Fibroblast of lung (primary cell): Measurements from ENCODE around the gene NXPE2. TPM values are rescaled to one million over a fixed set of nuclear protein-coding genes. Genes with fewer than 3 reads are reported as not detected.

Experiments used
- DNase-seq, 2 donors: peaks; one replicate each; pipeline versions ENCODE4 v3.0.0 to v3.0.0-alpha.2; 2010; ENCODE audit warnings: low read depth in 2 of 2
- H2AFZ ChIP-seq: 2 replicates; pipeline ENCODE4 v1.5.1; 2012; ENCODE audit warnings: low read length, control low read depth, inconsistent platforms
- H3K27ac ChIP-seq: 2 replicates; pipeline ENCODE4 v1.5.1; 2011; ENCODE audit warnings: low read length, control low read depth; ENCODE audit not compliant: insufficient read depth
- H3K27me3 ChIP-seq: 2 replicates; pipeline ENCODE4 v1.5.1; 2011; ENCODE audit warnings: mild to moderate bottlenecking, low read length; ENCODE audit not compliant: control insufficient read depth, insufficient read depth
- H3K36me3 ChIP-seq: 2 replicates; pipeline ENCODE4 v1.5.1; 2011; ENCODE audit warnings: low read length; ENCODE audit not compliant: control insufficient read depth, insufficient read depth
- H3K4me1 ChIP-seq: 2 replicates; pipeline ENCODE4 v1.5.1; 2011; ENCODE audit warnings: low read length; ENCODE audit not compliant: control insufficient read depth, insufficient read depth; ENCODE audit errors: extremely low read depth
- H3K4me2 ChIP-seq: 2 replicates; pipeline ENCODE4 v1.5.1; 2011; ENCODE audit warnings: low read length, control low read depth; ENCODE audit not compliant: insufficient read depth; ENCODE audit errors: extremely low read depth
- H3K4me3 ChIP-seq, 4 experiments: fragments of 200-600 bp in 1 of 4; sonication (generic) in 1 of 4; replicated peaks in 1 of 4; 2 replicates each; pipeline ENCODE4 v1.5.1; 2011 to 2016; ENCODE audit warnings: low read length in 4 of 4, low read depth in 3 of 4, mild to moderate bottlenecking in 3 of 4, control low read depth in 2 of 4, inconsistent platforms in 1 of 4, mixed read lengths in 1 of 4; ENCODE audit not compliant: insufficient read depth in 1 of 4; ENCODE audit errors: control extremely low read depth in 1 of 4
- H3K79me2 ChIP-seq: 2 replicates; pipeline ENCODE4 v1.5.1; 2012; ENCODE audit warnings: mild to moderate bottlenecking, low read length, inconsistent platforms; ENCODE audit not compliant: control insufficient read depth, insufficient read depth
- H3K9ac ChIP-seq: 2 replicates; pipeline ENCODE4 v1.5.1; 2011; ENCODE audit warnings: mild to moderate bottlenecking, low read length, control low read depth; ENCODE audit not compliant: insufficient read depth
- H3K9me3 ChIP-seq: 2 replicates; pipeline ENCODE4 v1.5.1; 2012; ENCODE audit warnings: low read depth, low read length; ENCODE audit not compliant: control insufficient read depth, insufficient read depth
- H4K20me1 ChIP-seq: 2 replicates; pipeline ENCODE4 v1.5.1; 2011; ENCODE audit warnings: low read length; ENCODE audit not compliant: control insufficient read depth, insufficient read depth; ENCODE audit errors: extremely low read depth
- CTCF ChIP-seq, 2 donors: IDR thresholded peaks in 1 of 2; conservative IDR thresholded peaks in 1 of 2; 1 replicate in 1 of 2; 2 replicates in 1 of 2; pipeline ENCODE4 v1.5.1; 2011 to 2012; ENCODE audit warnings: low read length in 2 of 2, control low read depth in 1 of 2, inconsistent platforms in 1 of 2, low read depth in 1 of 2, mild to moderate bottlenecking in 1 of 2
- EZH2 ChIP-seq: IDR thresholded peaks from 2 replicates; pipeline ENCODE4 v1.5.1; 2012; ENCODE audit warnings: low read length, control low read depth, mild to moderate bottlenecking; ENCODE audit errors: missing control alignments
- polyA plus RNA-seq, 2 donors: library from polyadenylated mRNA; depleted of rRNA in 1 of 2; stranded (reverse) in 1 of 2; unstranded in 1 of 2; fragments of >200 nt; gene quantifications; 2 replicates each; pipeline ENCODE4 v1.2.1, GENCODE V29; 2011 to 2012; ENCODE audit warnings: missing spikeins in 1 of 2
- total RNA-seq: library from RNA; depleted of rRNA; stranded (reverse); fragments of >200 nt; gene quantifications from 2 replicates; pipeline ENCODE4 v1.2.1, GENCODE V29; 2014

Gene NXPE2
- total and polyA plus RNA-seq, 2 donors (not counting 1 experiment from before 2014, with no cell fraction given): not detected

GRCh38 chr11:114679505-114679904 is 1.2 kb downstream of the NXPE2 start:
- Histone ChIP-seq H3K27me3 (no peaks in the 10 kb centered on the region), H3K27ac (no peak overlapping the region), H3K4me3 (no peak overlapping the region), H3K79me2 (no peaks in the 10 kb centered on the region), H2AFZ (no peak overlapping the region), H3K36me3 (no peaks in the 10 kb centered on the region), H4K20me1 (no peaks in the 10 kb centered on the region), H3K9ac (no peak overlapping the region), H3K4me2 (no peak overlapping the region), H3K4me1 (no peaks in the 10 kb centered on the region), H3K9me3 (no peaks in the 10 kb centered on the region)
- DNase-seq: no peak
- TF ChIP-seq CTCF (conservative IDR thresholded peaks at IDR 0.05 in 1 of 2, IDR thresholded peaks at IDR 0.05 in 1 of 2; ENCODE audit: low read depth in 1 of 2, low read length in 2 of 2) (no peak), EZH2 (no peak)

- Histone ChIP-seq H3K27me3 (no peaks in the 10 kb centered on the region), H3K27ac (no peak overlapping the region), H3K36me3 (no peaks in the 10 kb centered on the region), H3K9ac (no peak overlapping the region), H4K20me1 (no peaks in the 10 kb centered on the region), H3K79me2 (no peaks in the 10 kb centered on the region), H3K9me3 (no peaks in the 10 kb centered on the region), H3K4me1 (no peaks in the 10 kb centered on the region), H3K4me3 (no peak overlapping the region), H2AFZ (no peak overlapping the region), H3K4me2 (no peak overlapping the region)
- DNase-seq: no peak
- TF ChIP-seq EZH2 (no peak), CTCF (conservative IDR thresholded peaks at IDR 0.05 in 1 of 2, IDR thresholded peaks at IDR 0.05 in 1 of 2; ENCODE audit: low read depth in 1 of 2, low read length in 2 of 2) (no peak)
Observed at GRCh38 chr11:114683007-114683406, 4.7 kb downstream of the NXPE2 start.

DNA sequence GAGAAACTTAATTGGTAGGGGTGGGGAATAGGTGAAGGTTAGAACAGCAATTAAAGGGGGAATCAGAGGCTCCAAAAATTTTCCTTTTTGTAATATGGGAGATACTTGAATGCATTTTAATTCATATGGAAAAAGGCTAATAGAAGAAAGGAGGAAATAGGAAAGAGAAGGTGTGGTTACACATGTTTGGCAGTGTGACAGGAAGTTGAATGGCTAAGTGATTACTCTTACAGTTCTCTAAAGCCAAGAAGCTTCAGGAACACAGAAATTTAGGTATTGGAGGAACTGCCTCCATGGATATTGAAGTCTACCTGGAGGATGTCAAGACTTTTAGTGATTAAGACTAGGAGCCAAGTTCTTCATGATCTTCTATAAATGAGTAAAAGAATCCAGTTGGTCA is 6.3 kb downstream of the NXPE2 start:
- Histone ChIP-seq H3K27me3 (no peaks in the 10 kb centered on the region), H3K9ac (no peak overlapping the region), H3K4me2 (no peak overlapping the region), H4K20me1 (no peaks in the 10 kb centered on the region), H2AFZ (no peak overlapping the region), H3K4me1 (no peaks in the 10 kb centered on the region), H3K9me3 (no peaks in the 10 kb centered on the region), H3K36me3 (no peaks in the 10 kb centered on the region), H3K79me2 (no peaks in the 10 kb centered on the region), H3K4me3 (no peak overlapping the region), H3K27ac (no peak overlapping the region)
- TF ChIP-seq EZH2: no peak
- TF ChIP-seq CTCF (conservative IDR thresholded peaks at IDR 0.05 in 1 of 2, IDR thresholded peaks at IDR 0.05 in 1 of 2; ENCODE audit: low read depth in 1 of 2, low read length in 2 of 2): no peak
- no peak for DNase-seq
